ENCODE results near the gene RBM10. TPM values are rescaled to one million over a fixed set of nuclear protein-coding genes. Genes with fewer than 3 reads are reported as not detected.
A peak's percentile ranks its signal among the peaks of the same experiment; 100 is the strongest.

RBM10 gene
- total RNA-seq, 1 experiment from 2014 or later = 80.9 TPM

- Histone ChIP-seq H3K4me3 (ENCODE audit: low read depth, low read length, poor library complexity, severe bottlenecking) (peak overlapping the region; percentile 59), H3K9me3 (ENCODE audit: low read depth, low read length, poor library complexity, severe bottlenecking) (no peaks in the 10 kb centered on the region), H3K36me3 (ENCODE audit: insufficient read depth, low read length, poor library complexity, severe bottlenecking) (peaks cover 11% of the 10 kb centered on the region), H3K4me1 (ENCODE audit: insufficient read depth, low read length, poor library complexity, severe bottlenecking) (peaks cover 9% of the 10 kb centered on the region), H3K27me3 (replicated peaks; ENCODE audit: insufficient read depth, low read depth, low read length, poor library complexity) (no peaks in the 10 kb centered on the region), H3K27ac (ENCODE audit: low read depth, low read length, poor library complexity, severe bottlenecking) (peak overlapping the region; percentile 75)
- CTCF ChIA-PET = no interaction called here
- POLR2A ChIA-PET (ENCODE audit: low non-redundant PET) = interaction anchor here (1.0 kb wide), 1 partner anchor 27 kb away, joined by 3 read pairs; no protein-coding TSS in a partner anchor
- intact Hi-C loops (cut with micrococcal nuclease; ENCODE audit: unreplicated experiment) = loop anchor here (1.0 to 5.0 kb wide), 2 partner anchors 43 to 837 kb away; partner anchors contain the start of gene USP11
- BruUV-seq (replicated peaks) = no TSS peak
- no peak for TF ChIP-seq EZH2 (IDR thresholded peaks at IDR 0.05; ENCODE audit: borderline replicate concordance, low read depth, low read length, poor library complexity, severe bottlenecking)
- TF ChIP-seq CTCF (conservative IDR thresholded peaks at IDR 0.05; ENCODE audit: low read depth, low read length) = no peak
- DNase-seq (ENCODE audit: low spot score) = peak; percentile 95
Observed at GRCh38 chrX:47190445-47191269, 45.6 kb downstream of the RBM10 start.

- Histone ChIP-seq H3K36me3 (ENCODE audit: insufficient read depth, low read length, poor library complexity, severe bottlenecking) (peaks cover 12% of the 10 kb centered on the region), H3K4me1 (ENCODE audit: insufficient read depth, low read length, poor library complexity, severe bottlenecking) (peaks cover 15% of the 10 kb centered on the region), H3K9me3 (ENCODE audit: low read depth, low read length, poor library complexity, severe bottlenecking) (no peaks in the 10 kb centered on the region), H3K27ac (ENCODE audit: low read depth, low read length, poor library complexity, severe bottlenecking) (peak overlapping the region; percentile 75), H3K4me3 (ENCODE audit: low read depth, low read length, poor library complexity, severe bottlenecking) (peak overlapping the region; percentile 59), H3K27me3 (replicated peaks; ENCODE audit: insufficient read depth, low read depth, low read length, poor library complexity) (no peaks in the 10 kb centered on the region)
- intact Hi-C loops (cut with micrococcal nuclease; ENCODE audit: unreplicated experiment) = loop anchor here (5.0 kb wide), 1 partner anchor 836 kb away; no protein-coding TSS in a partner anchor
- POLR2A ChIA-PET (ENCODE audit: low non-redundant PET) = interaction anchor here (1.0 kb wide), 1 partner anchor 26 kb away, joined by 3 read pairs; no protein-coding TSS in a partner anchor
- TF ChIP-seq CTCF (conservative IDR thresholded peaks at IDR 0.05; ENCODE audit: low read depth, low read length) = no peak
- TF ChIP-seq EZH2 (IDR thresholded peaks at IDR 0.05; ENCODE audit: borderline replicate concordance, low read depth, low read length, poor library complexity, severe bottlenecking) = no peak
- peak; percentile 59 for DNase-seq (ENCODE audit: low spot score)
- BruUV-seq (replicated peaks) = no TSS peak
- CTCF ChIA-PET = no interaction called here
Observed at GRCh38 chrX:47191331-47191730, 46.3 kb downstream of the RBM10 start.

GRCh38 chrX:47191806-47192401 lies 46.9 kb downstream of the RBM10 start:
- H3K9me3 ChIP-seq (ENCODE audit: low read depth, low read length, poor library complexity, severe bottlenecking) = no peaks in the 10 kb centered on the region
- BruUV-seq (replicated peaks) = no TSS peak
- intact Hi-C loops (cut with micrococcal nuclease; ENCODE audit: unreplicated experiment) = loop anchor here (2.0 to 5.0 kb wide), 2 partner anchors 331 to 835 kb away; no protein-coding TSS in a partner anchor
- peaks cover 17% of the 10 kb centered on the region for H3K4me1 ChIP-seq (ENCODE audit: insufficient read depth, low read length, poor library complexity, severe bottlenecking)
- H3K4me3 ChIP-seq (ENCODE audit: low read depth, low read length, poor library complexity, severe bottlenecking) = peak overlapping the region; percentile 59
- ChIA-PET CTCF (no interaction called here), POLR2A (ENCODE audit: low non-redundant PET) (no interaction called here)
- peaks cover 14% of the 10 kb centered on the region for H3K36me3 ChIP-seq (ENCODE audit: insufficient read depth, low read length, poor library complexity, severe bottlenecking)
- no peaks in the 10 kb centered on the region for H3K27me3 ChIP-seq (replicated peaks; ENCODE audit: insufficient read depth, low read depth, low read length, poor library complexity)
- TF ChIP-seq CTCF (conservative IDR thresholded peaks at IDR 0.05; ENCODE audit: low read depth, low read length) (no peak), EZH2 (IDR thresholded peaks at IDR 0.05; ENCODE audit: borderline replicate concordance, low read depth, low read length, poor library complexity, severe bottlenecking) (no peak)
- no peak for DNase-seq (ENCODE audit: low spot score)
- peak overlapping the region; percentile 75 for H3K27ac ChIP-seq (ENCODE audit: low read depth, low read length, poor library complexity, severe bottlenecking)

All from A673 (cell line).